Activated T-cell treated with anti-CD3 and anti-CD28 coated beads for 24 hours (primary cell): ENCODE measurements around the gene PKNOX1.
"Not testable (repeated sequence)": the region's sequence is repeated elsewhere in the genome, so short reads cannot be mapped to it uniquely, and the experiment has no call there.

Experiments
- DNase-seq: peaks from one replicate; pipeline ENCODE4 v3.0.0-alpha.2; 2020; ENCODE audit warnings: low read depth

Gene PKNOX1

GRCh38 chr21:43062955-43063664, 88.7 kb downstream of the PKNOX1 start:
- not testable (repeated sequence) for DNase-seq

- not testable (repeated sequence) for DNase-seq
Observed at GRCh38 chr21:43064265-43064917, 90.0 kb downstream of the PKNOX1 start.

GRCh38 chr21:43065991-43066390, 91.6 kb downstream of the PKNOX1 start:
- DNase-seq, result not testable (repeated sequence)

- DNase-seq, result not testable (repeated sequence)
Observed at GRCh38 chr21:43066690-43067089, 92.3 kb downstream of the PKNOX1 start.

- DNase-seq, result not testable (repeated sequence)
Observed at GRCh38 chr21:43068065-43068464, 93.7 kb downstream of the PKNOX1 start.

- not testable (repeated sequence) for DNase-seq
Observed at GRCh38 chr21:43069682-43070081, 95.3 kb downstream of the PKNOX1 start.

GRCh38 chr21:43072742-43073141, 98.4 kb downstream of the PKNOX1 start:
- DNase-seq, result not testable (repeated sequence)

GRCh38 chr21:43074401-43075169, 100.2 kb downstream of the PKNOX1 start:
- DNase-seq, result not testable (repeated sequence)

GRCh38 chr21:43075170-43076022, 101.0 kb downstream of the PKNOX1 start, which contains the start of gene CBS:
Gene CBS (minus strand): TSS chr21:43075835. CDS start chr21:43072193, 3,642 bp downstream.
- DNase-seq, result not testable (repeated sequence)

GRCh38 chr21:43076023-43076637, 101.8 kb downstream of the PKNOX1 start:
- DNase-seq, result not testable (repeated sequence)

GRCh38 chr21:43076643-43077042, 102.3 kb downstream of the PKNOX1 start:
- DNase-seq, result not testable (repeated sequence)

GRCh38 chr21:43082587-43083300, 108.4 kb downstream of the PKNOX1 start:
- not testable (repeated sequence) for DNase-seq
